GM21717 (cell line): ENCODE measurements around the gene PTPRE.

Experiments used
- ATAC-seq: cut with Tn5 transposase; IDR thresholded peaks from one replicate; pipeline ENCODE4 v1.9.1; 2021; ENCODE audit warnings: mild to moderate bottlenecking, moderate library complexity; ENCODE audit not compliant: unreplicated experiment

PTPRE gene

GRCh38 chr10:127882801-127883459, 24.0 kb upstream of the PTPRE start:
- no peak for ATAC-seq

GRCh38 chr10:127883516-127883915, 23.4 kb upstream of the PTPRE start:
- no peak for ATAC-seq

- ATAC-seq, result no peak
Observed at GRCh38 chr10:127884501-127884900, 22.4 kb upstream of the PTPRE start.

- no peak for ATAC-seq
Observed at GRCh38 chr10:127886371-127887051, 20.4 kb upstream of the PTPRE start.

- no peak for ATAC-seq
Observed at GRCh38 chr10:127887541-127888415, 19.1 kb upstream of the PTPRE start.

GRCh38 chr10:127888521-127889312, 18.2 kb upstream of the PTPRE start:
- no peak for ATAC-seq

- ATAC-seq, result no peak
Observed at GRCh38 chr10:127889605-127890195, 17.2 kb upstream of the PTPRE start.

- ATAC-seq, result no peak
Observed at GRCh38 chr10:127890216-127890615, 16.7 kb upstream of the PTPRE start.

- ATAC-seq, result no peak
Observed at GRCh38 chr10:127890832-127891334, 16.0 kb upstream of the PTPRE start.

- ATAC-seq, result no peak
Observed at GRCh38 chr10:127892743-127893142, 14.2 kb upstream of the PTPRE start, which contains the start of gene CLRN3. Gene CLRN3, minus strand, starts transcription at chr10:127892941. Its CDS starts 157 bp downstream, at chr10:127892784.

- no peak for ATAC-seq
Observed at GRCh38 chr10:127894146-127894545, 12.8 kb upstream of the PTPRE start.

GRCh38 chr10:127896590-127896989, 10.3 kb upstream of the PTPRE start:
- no peak for ATAC-seq

- no peak for ATAC-seq
Observed at GRCh38 chr10:127897177-127897576, 9.7 kb upstream of the PTPRE start.

- no peak for ATAC-seq
Observed at GRCh38 chr10:127899766-127900387, 7.0 kb upstream of the PTPRE start.

- no peak for ATAC-seq
Observed at GRCh38 chr10:127903789-127904188, 3.1 kb upstream of the PTPRE start.

- ATAC-seq, result no peak
Observed at GRCh38 chr10:127904311-127905000, 2.4 kb upstream of the PTPRE start.

- no peak for ATAC-seq
Observed at GRCh38 chr10:127905001-127905847, 1.7 kb upstream of the PTPRE start.

GRCh38 chr10:127905848-127906261, 1.0 kb upstream of the PTPRE start:
- no peak for ATAC-seq
